A673 (cell line): ENCODE results near the gene AKR1C1. TPM values are rescaled to one million over a fixed set of nuclear protein-coding genes. Genes with fewer than 3 reads are reported as not detected.

Source experiments
- total RNA-seq: library from RNA; stranded (reverse); gene quantifications from 2 replicates; pipeline ENCODE4 v1.2.3, GENCODE V29; 2021

The AKR1C1 gene
- total RNA-seq, 1 experiment from 2014 or later = 9.8 TPM

Other genes starting within 250 kb of the AKR1C1 start
- 10.8 and 11.3 TPM in 2 replicates for gene AKR1E2, start 137.2 kb upstream of the AKR1C1 start, total RNA-seq
- gene AKR1C2, start 40.4 kb downstream of the AKR1C1 start, total RNA-seq = 16.2 and 23.5 TPM in 2 replicates
- gene AKR1C3, start 131.0 kb downstream of the AKR1C1 start, total RNA-seq = 618 and 627 TPM in 2 replicates
- gene AKR1C8, start 221.7 kb downstream of the AKR1C1 start, total RNA-seq = 0.48 and 0.58 TPM in 2 replicates
- not detected in 2 replicates for gene AKR1C4, start 233.4 kb downstream of the AKR1C1 start, total RNA-seq